Fibroblast of lung (primary cell): ENCODE data around the gene LIPM.

Experiments
- CTCF ChIP-seq, 2 donors: IDR thresholded peaks in 1 of 2; conservative IDR thresholded peaks in 1 of 2; 1 replicate in 1 of 2; 2 replicates in 1 of 2; pipeline ENCODE4 v1.5.1; 2011 to 2012; ENCODE audit warnings: low read length in 2 of 2, control low read depth in 1 of 2, inconsistent platforms in 1 of 2, low read depth in 1 of 2, mild to moderate bottlenecking in 1 of 2
- EZH2 ChIP-seq: IDR thresholded peaks from 2 replicates; pipeline ENCODE4 v1.5.1; 2012; ENCODE audit warnings: low read length, control low read depth, mild to moderate bottlenecking; ENCODE audit errors: missing control alignments

GRCh38 chr10:88851706-88852105 is 49.2 kb downstream of the LIPM start, which contains the start of gene ANKRD22:
- TF ChIP-seq CTCF (conservative IDR thresholded peaks at IDR 0.05 in 1 of 2, IDR thresholded peaks at IDR 0.05 in 1 of 2; ENCODE audit: low read depth in 1 of 2, low read length in 2 of 2) = no peak
- no peak for TF ChIP-seq EZH2
